Liver (tissue), 9 donors: ENCODE measurements around the gene TMEM109. TPM values are rescaled to one million over a fixed set of nuclear protein-coding genes. Genes with fewer than 3 reads are reported as not detected.

ENCODE experiments used
- DNase-seq: peaks from one replicate; pipeline ENCODE4 v3.0.0-alpha.2; 2017; ENCODE audit warnings: low spot score
- H3K27ac ChIP-seq, 2 donors: one replicate each; pipeline ENCODE4 v1.7.0; 2013; ENCODE audit warnings: inconsistent platforms in 2 of 2, low read length in 2 of 2, control low read depth in 1 of 2, low read depth in 1 of 2, mild to moderate bottlenecking in 1 of 2
- H3K27me3 ChIP-seq, 4 donors: one replicate each; pipeline versions ENCODE4 v1.6.1 to v1.7.0; 2013; ENCODE audit warnings: low read length in 3 of 4, inconsistent platforms in 1 of 4, mild to moderate bottlenecking in 1 of 4, moderate library complexity in 1 of 4; ENCODE audit not compliant: control insufficient read depth in 4 of 4, insufficient read depth in 4 of 4
- H3K36me3 ChIP-seq, 4 donors: one replicate each; pipeline versions ENCODE4 v1.6.1 to v1.7.0; 2013; ENCODE audit warnings: low read length in 3 of 4, mild to moderate bottlenecking in 3 of 4, low read depth in 1 of 4, moderate library complexity in 1 of 4; ENCODE audit not compliant: control insufficient read depth in 4 of 4, insufficient read depth in 3 of 4
- H3K4me1 ChIP-seq, 4 donors: one replicate each; pipeline versions ENCODE4 v1.6.1 to v1.7.0; 2013; ENCODE audit warnings: low read length in 3 of 4, mild to moderate bottlenecking in 3 of 4, moderate library complexity in 1 of 4; ENCODE audit not compliant: control insufficient read depth in 4 of 4, insufficient read depth in 4 of 4
- H3K4me3 ChIP-seq, 3 donors: one replicate each; pipeline versions ENCODE4 v1.6.1 to v1.7.0; 2013; ENCODE audit warnings: low read length in 3 of 3, control low read depth in 1 of 3, low read depth in 1 of 3, mild to moderate bottlenecking in 1 of 3
- H3K9ac ChIP-seq, 2 donors: one replicate each; pipeline ENCODE4 v1.7.0; 2013; ENCODE audit warnings: low read length in 2 of 2, mild to moderate bottlenecking in 2 of 2, moderate library complexity in 2 of 2, control low read depth in 1 of 2, low read depth in 1 of 2
- H3K9me3 ChIP-seq, 4 donors: one replicate each; pipeline versions ENCODE4 v1.6.1 to v1.7.0; 2013; ENCODE audit warnings: low read length in 3 of 4; ENCODE audit not compliant: control insufficient read depth in 4 of 4
- ATF3 ChIP-seq: IDR thresholded peaks from 2 replicates; pipeline ENCODE4 v1.6.1; 2016; ENCODE audit warnings: antibody characterized with exemption
- CTCF ChIP-seq: fragments of 150-350 bp; IDR thresholded peaks from 2 replicates; pipeline ENCODE4 v1.5.1; 2017; ENCODE audit warnings: improper control_type of control experiment, low read depth, low read length; ENCODE audit not compliant: missing input control
- EGR1 ChIP-seq, 2 donors: IDR thresholded peaks; 2 replicates each; pipeline ENCODE4 v1.6.1; 2016 to 2018; ENCODE audit warnings: antibody characterized with exemption in 2 of 2, low read depth in 2 of 2
- FOXA1 ChIP-seq: IDR thresholded peaks from 2 replicates; pipeline ENCODE4 v1.6.1; 2016; ENCODE audit warnings: antibody characterized with exemption
- FOXA2 ChIP-seq: IDR thresholded peaks from 2 replicates; pipeline ENCODE4 v1.6.1; 2016; ENCODE audit warnings: antibody characterized with exemption
- GABPA ChIP-seq, 2 donors: IDR thresholded peaks in 1 of 2; conservative IDR thresholded peaks in 1 of 2; 2 replicates each; pipeline ENCODE4 v1.6.1; 2016; ENCODE audit warnings: antibody characterized with exemption in 2 of 2, mild to moderate bottlenecking in 1 of 2, moderate library complexity in 1 of 2
- HNF4A ChIP-seq, 2 donors: conservative IDR thresholded peaks; 2 replicates each; pipeline ENCODE4 v1.6.1; 2016; ENCODE audit warnings: antibody characterized with exemption in 2 of 2, mild to moderate bottlenecking in 2 of 2
- HNF4G ChIP-seq: IDR thresholded peaks from 2 replicates; pipeline ENCODE4 v1.6.1; 2016; ENCODE audit warnings: antibody characterized with exemption
- JUND ChIP-seq, 2 donors: IDR thresholded peaks; 2 replicates each; pipeline ENCODE4 v1.6.1; 2016; ENCODE audit warnings: antibody characterized with exemption in 2 of 2
- NR2F2 ChIP-seq: IDR thresholded peaks from 2 replicates; pipeline ENCODE4 v1.6.1; 2016; ENCODE audit warnings: antibody characterized with exemption
- RAD21 ChIP-seq, 2 donors: IDR thresholded peaks; 2 replicates each; pipeline ENCODE4 v1.6.1; 2016; ENCODE audit warnings: antibody characterized with exemption in 2 of 2, mild to moderate bottlenecking in 2 of 2
- REST ChIP-seq: IDR thresholded peaks from 2 replicates; pipeline ENCODE4 v1.6.1; 2016; ENCODE audit warnings: antibody characterized with exemption, mild to moderate bottlenecking
- RXRA ChIP-seq, 2 donors: IDR thresholded peaks; 2 replicates each; pipeline ENCODE4 v1.6.1; 2017 to 2018; ENCODE audit warnings: antibody characterized with exemption in 2 of 2, mild to moderate bottlenecking in 1 of 2
- SP1 ChIP-seq: IDR thresholded peaks from 2 replicates; pipeline ENCODE4 v1.6.1; 2018; ENCODE audit warnings: antibody characterized with exemption, mild to moderate bottlenecking
- TAF1 ChIP-seq: conservative IDR thresholded peaks from 2 replicates; pipeline ENCODE4 v1.6.1; 2016; ENCODE audit warnings: antibody characterized with exemption, mild to moderate bottlenecking
- YY1 ChIP-seq: IDR thresholded peaks from 2 replicates; pipeline ENCODE4 v1.6.1; 2016; ENCODE audit warnings: antibody characterized with exemption, mild to moderate bottlenecking
- WGBS: extraction: QIAGEN DNeasy Blood & Tissue Kit; methylation state at CpG from one replicate; pipeline ENCODE4 v1.1.7; 2013; 5-methylcytosine and 5-hydroxymethylcytosine counted together
- polyA plus RNA-seq, 2 donors: library from polyadenylated mRNA; stranded (reverse) in 1 of 2; unstranded in 1 of 2; fragments of 200-250 nt in 1 of 2; fragments of >200 nt in 1 of 2; fragmentation: Nextera tagmentation in 1 of 2; extraction: Ambion mirVana in 1 of 2; gene quantifications; one replicate each; pipeline versions ENCODE4 v1.2.1 to v1.2.3, GENCODE V29; 2013 to 2015
- total RNA-seq, 2 donors: library from RNA; depleted of rRNA; stranded (reverse); fragments of >200 nt; gene quantifications; one replicate each; pipeline ENCODE4 v1.2.3, GENCODE V29; 2014
- TF ChIP-seq, protein P1 (sequence below): IDR thresholded peaks from 2 replicates; pipeline ENCODE4 v1.6.1; 2016; ENCODE audit warnings: antibody characterized with exemption
- TF ChIP-seq, protein P2 (sequence below): IDR thresholded peaks from 2 replicates; pipeline ENCODE4 v1.6.1; 2016; ENCODE audit warnings: antibody characterized with exemption
- donor health status: healthy.
- donor health status: healthy.
- donor health status: healthy.
- donor health status: healthy.
- donor health status: healthy.

The TMEM109 gene
- total and polyA plus RNA-seq, 4 donors: 20.6 to 40.3 (median 30.6) TPM

DNA sequence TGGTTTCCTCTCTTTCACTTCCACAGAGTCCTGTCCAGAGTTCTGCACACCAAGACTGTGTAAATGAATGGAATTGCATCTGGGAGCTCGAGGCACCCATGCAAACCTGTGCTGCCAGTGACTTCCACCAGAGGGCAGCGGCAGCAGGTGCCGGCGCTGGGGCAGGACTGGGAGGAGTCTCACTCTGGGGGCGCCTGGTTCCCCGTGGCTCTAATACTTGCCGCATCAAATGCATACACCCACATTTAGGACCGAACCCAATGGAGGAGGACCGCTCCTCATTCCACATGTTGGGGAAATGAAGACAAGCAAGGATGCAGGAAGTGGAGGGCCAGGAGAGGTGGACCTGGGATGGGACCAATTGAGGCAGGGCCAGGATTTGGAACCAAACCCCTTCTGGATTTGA, 56.4 kb downstream of the TMEM109 start:
- Histone ChIP-seq H3K4me3 (no peak overlapping the region), H3K27ac (no peak overlapping the region), H3K9me3 (peaks cover 0 to 6% (median 0%) of the 10 kb centered on the region in 4 donors), H3K4me1 (peaks cover 0 to 2% (median 0%) of the 10 kb centered on the region in 4 donors), H3K9ac (no peak overlapping the region), H3K27me3 (peaks cover 0 to 3% (median 0%) of the 10 kb centered on the region in 4 donors), H3K36me3 (no peaks in the 10 kb centered on the region)
- TF ChIP-seq CTCF: peak; percentile 78
- TF ChIP-seq HNF4A (conservative IDR thresholded peaks at IDR 0.05): no peak
- TF ChIP-seq FOXA2: no peak
- TF ChIP-seq TAF1: no peak
- no peak for TF ChIP-seq ATF3
- no peak for TF ChIP-seq FOXA1
- no peak for TF ChIP-seq SP1
- TF ChIP-seq GABPA (IDR thresholded peaks at IDR 0.05 in 1 of 2, conservative IDR thresholded peaks at IDR 0.05 in 1 of 2): no peak
- TF ChIP-seq, protein P1, sequence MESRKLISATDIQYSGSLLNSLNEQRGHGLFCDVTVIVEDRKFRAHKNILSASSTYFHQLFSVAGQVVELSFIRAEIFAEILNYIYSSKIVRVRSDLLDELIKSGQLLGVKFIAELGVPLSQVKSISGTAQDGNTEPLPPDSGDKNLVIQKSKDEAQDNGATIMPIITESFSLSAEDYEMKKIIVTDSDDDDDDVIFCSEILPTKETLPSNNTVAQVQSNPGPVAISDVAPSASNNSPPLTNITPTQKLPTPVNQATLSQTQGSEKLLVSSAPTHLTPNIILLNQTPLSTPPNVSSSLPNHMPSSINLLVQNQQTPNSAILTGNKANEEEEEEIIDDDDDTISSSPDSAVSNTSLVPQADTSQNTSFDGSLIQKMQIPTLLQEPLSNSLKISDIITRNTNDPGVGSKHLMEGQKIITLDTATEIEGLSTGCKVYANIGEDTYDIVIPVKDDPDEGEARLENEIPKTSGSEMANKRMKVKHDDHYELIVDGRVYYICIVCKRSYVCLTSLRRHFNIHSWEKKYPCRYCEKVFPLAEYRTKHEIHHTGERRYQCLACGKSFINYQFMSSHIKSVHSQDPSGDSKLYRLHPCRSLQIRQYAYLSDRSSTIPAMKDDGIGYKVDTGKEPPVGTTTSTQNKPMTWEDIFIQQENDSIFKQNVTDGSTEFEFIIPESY: no peak
- no peak for TF ChIP-seq YY1
- TF ChIP-seq RXRA (IDR thresholded peaks at IDR 0.05): no peak
- TF ChIP-seq RAD21 (IDR thresholded peaks at IDR 0.05): peak; percentile 77 to 89
- no peak for TF ChIP-seq EGR1 (IDR thresholded peaks at IDR 0.05; ENCODE audit: low read depth in 2 of 2)
- TF ChIP-seq NR2F2: no peak
- TF ChIP-seq JUND (IDR thresholded peaks at IDR 0.05): no peak
- TF ChIP-seq HNF4G: no peak
- TF ChIP-seq REST: no peak
- peak; percentile 61 for DNase-seq
- WGBS: 18% methylated on average over 9 of the region's 9 CpGs

GRCh38 chr11:60970890-60971289, 56.9 kb downstream of the TMEM109 start:
- Histone ChIP-seq H3K4me3 (no peak overlapping the region), H3K4me1 (peaks cover 0 to 2% (median 0%) of the 10 kb centered on the region in 4 donors), H3K36me3 (no peaks in the 10 kb centered on the region), H3K9me3 (peaks cover 0 to 6% (median 0%) of the 10 kb centered on the region in 4 donors), H3K27ac (no peak overlapping the region), H3K27me3 (peaks cover 0 to 2% (median 0%) of the 10 kb centered on the region in 4 donors), H3K9ac (no peak overlapping the region)
- 76% methylated on average over 5 of the region's 5 CpGs for WGBS
- DNase-seq: no peak
- TF ChIP-seq FOXA1 (no peak), CTCF (no peak), NR2F2 (no peak), JUND (IDR thresholded peaks at IDR 0.05) (no peak), TAF1 (no peak), ATF3 (no peak), YY1 (no peak), HNF4G (no peak), SP1 (no peak), RXRA (IDR thresholded peaks at IDR 0.05) (no peak), RAD21 (IDR thresholded peaks at IDR 0.05) (no peak), EGR1 (IDR thresholded peaks at IDR 0.05; ENCODE audit: low read depth in 2 of 2) (no peak), FOXA2 (no peak)
- TF ChIP-seq, protein P2, sequence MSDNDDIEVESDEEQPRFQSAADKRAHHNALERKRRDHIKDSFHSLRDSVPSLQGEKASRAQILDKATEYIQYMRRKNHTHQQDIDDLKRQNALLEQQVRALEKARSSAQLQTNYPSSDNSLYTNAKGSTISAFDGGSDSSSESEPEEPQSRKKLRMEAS: no peak
